IMR-90 (cell line): ENCODE measurements around the gene PLCG2. TPM values are rescaled to one million over a fixed set of nuclear protein-coding genes. Genes with fewer than 3 reads are reported as not detected.

ENCODE experiments used
- ATAC-seq: fragments of 200-7000 bp; cut with Tn5 transposase; 2 replicates; pipeline ENCODE4 v1.9.1; 2020; ENCODE audit warnings: low read depth, mild to moderate bottlenecking, moderate library complexity
- BruUV-seq: library from RNA; stranded (reverse); fragments of 400-500 nt; replicated peaks from 2 replicates; lab custom pipeline; 2021; lab: Mats Ljungman, UMichigan
- CTCF ChIA-PET: fragments of 300-600 bp; formaldehyde crosslinking; extraction: SDS; loops from one replicate; lab custom pipeline; 2021; ENCODE audit warnings: antibody characterized with exemption; lab: Yijun Ruan, JAX
- POLR2A ChIA-PET: fragments of 300-600 bp; sonication (Branson Sonifier 250); formaldehyde crosslinking; loops from one replicate; lab custom pipeline; 2022; ENCODE audit warnings: antibody characterized with exemption; ENCODE audit not compliant: unreplicated experiment; lab: Charles Lee
- DNase-seq: peaks from one replicate; pipeline ENCODE4 v3.0.0; 2013
- H2AFZ ChIP-seq: replicated peaks from 2 replicates; pipeline ENCODE3; 2013; ENCODE audit warnings: low read length, mild to moderate bottlenecking; ENCODE audit not compliant: poor library complexity
- H2AK5ac ChIP-seq: 2 replicates; pipeline ENCODE4 v1.6.1; 2013; ENCODE audit warnings: low read depth, low read length, inconsistent platforms
- H2AK9ac ChIP-seq: replicated peaks from 2 replicates; pipeline ENCODE3; 2013; ENCODE audit warnings: mild to moderate bottlenecking, low read depth, low read length, moderate library complexity; ENCODE audit not compliant: poor library complexity
- H2BK120ac ChIP-seq: 2 replicates; pipeline ENCODE4 v1.6.1; 2013; ENCODE audit warnings: low read depth, low read length, inconsistent platforms
- H2BK15ac ChIP-seq: 3 replicates; pipeline ENCODE4 v1.6.1; 2013; ENCODE audit warnings: low read depth, low read length, inconsistent platforms
- H2BK20ac ChIP-seq: 2 replicates; pipeline ENCODE4 v1.6.1; 2013; ENCODE audit warnings: low read depth, mild to moderate bottlenecking, inconsistent platforms, low read length, moderate library complexity
- H2BK5ac ChIP-seq: 2 replicates; pipeline ENCODE4 v1.6.1; 2013; ENCODE audit warnings: mild to moderate bottlenecking, low read depth, low read length, inconsistent platforms; ENCODE audit not compliant: poor library complexity, severe bottlenecking
- H3K14ac ChIP-seq: replicated peaks from 2 replicates; pipeline ENCODE4 v1.6.1; 2013; ENCODE audit warnings: low read depth, low read length, inconsistent platforms
- H3K18ac ChIP-seq: 2 replicates; pipeline ENCODE4 v1.6.1; 2013; ENCODE audit warnings: low read depth, low read length, control low read depth
- H3K23ac ChIP-seq: 2 replicates; pipeline ENCODE4 v1.6.1; 2013; ENCODE audit warnings: low read depth, low read length, inconsistent platforms
- H3K27ac ChIP-seq: 2 replicates; pipeline ENCODE4 v1.5.1; 2013; ENCODE audit warnings: mild to moderate bottlenecking, control low read depth, low read length; ENCODE audit not compliant: insufficient read depth
- H3K27me3 ChIP-seq: 2 replicates; pipeline ENCODE4 v1.6.1; 2013; ENCODE audit warnings: low read length; ENCODE audit not compliant: control insufficient read depth, insufficient read depth
- H3K36me3 ChIP-seq: 2 replicates; pipeline ENCODE4 v1.6.1; 2013; ENCODE audit warnings: low read length, mixed read lengths; ENCODE audit not compliant: control insufficient read depth, insufficient read depth
- H3K4ac ChIP-seq: 2 replicates; pipeline ENCODE4 v1.6.1; 2013; ENCODE audit warnings: low read depth, low read length, inconsistent platforms
- H3K4me1 ChIP-seq: 2 replicates; pipeline ENCODE4 v1.6.1; 2013; ENCODE audit warnings: low read length, mixed read lengths; ENCODE audit not compliant: control insufficient read depth, insufficient read depth
- H3K4me2 ChIP-seq: 2 replicates; pipeline ENCODE4 v1.6.1; 2013; ENCODE audit warnings: low read depth, mild to moderate bottlenecking, control low read depth, low read length, moderate library complexity
- H3K4me3 ChIP-seq: 2 replicates; pipeline ENCODE4 v1.5.1; 2013; ENCODE audit warnings: low read depth, mild to moderate bottlenecking, control low read depth, low read length, moderate library complexity; ENCODE audit not compliant: insufficient read depth
- H3K56ac ChIP-seq: 2 replicates; pipeline ENCODE4 v1.6.1; 2013; ENCODE audit warnings: low read length, inconsistent platforms; ENCODE audit not compliant: insufficient read depth; ENCODE audit errors: extremely low read depth
- H3K79me1 ChIP-seq, 2 experiments: 2 replicates each; pipeline ENCODE4 v1.6.1; 2013; ENCODE audit warnings: low read length in 2 of 2, inconsistent platforms in 1 of 2, low read depth in 1 of 2
- H3K9ac ChIP-seq: 2 replicates; pipeline ENCODE4 v1.6.1; 2013; ENCODE audit warnings: low read depth, low read length, control low read depth
- H3K9me1 ChIP-seq: 2 replicates; pipeline ENCODE4 v1.6.1; 2013; ENCODE audit warnings: low read length, inconsistent platforms; ENCODE audit not compliant: insufficient read depth
- H3K9me3 ChIP-seq: 2 replicates; pipeline ENCODE4 v1.6.1; 2013; ENCODE audit warnings: low read length; ENCODE audit not compliant: control insufficient read depth, insufficient read depth
- H4K20me1 ChIP-seq: 2 replicates; pipeline ENCODE4 v1.6.1; 2013; ENCODE audit warnings: low read length, inconsistent platforms; ENCODE audit not compliant: insufficient read depth
- H4K5ac ChIP-seq: 2 replicates; pipeline ENCODE4 v1.6.1; 2013; ENCODE audit warnings: mild to moderate bottlenecking, low read depth, low read length, control low read depth
- H4K8ac ChIP-seq, 2 experiments: 2 replicates each; pipeline ENCODE4 v1.6.1; 2013; ENCODE audit warnings: low read depth in 2 of 2, low read length in 2 of 2, control low read depth in 1 of 2, inconsistent platforms in 1 of 2
- H4K91ac ChIP-seq: 2 replicates; pipeline ENCODE4 v1.6.1; 2013; ENCODE audit warnings: low read depth, low read length, inconsistent platforms; ENCODE audit not compliant: insufficient read depth
- CEBPB ChIP-seq: IDR thresholded peaks from 2 replicates; pipeline ENCODE4 v1.6.1; 2012; ENCODE audit warnings: low read depth, low read length, improper control_type of control experiment
- CHD1 ChIP-seq: IDR thresholded peaks from 2 replicates; pipeline ENCODE4 v1.6.1; 2012; ENCODE audit warnings: low read depth, low read length, improper control_type of control experiment
- MAFK ChIP-seq: IDR thresholded peaks from 2 replicates; pipeline ENCODE4 v1.6.1; 2012; ENCODE audit warnings: low read depth, low read length, improper control_type of control experiment
- MAZ ChIP-seq: IDR thresholded peaks from 2 replicates; pipeline ENCODE4 v1.6.1; 2012; ENCODE audit warnings: low read depth, mild to moderate bottlenecking, low read length, improper control_type of control experiment, moderate library complexity, borderline replicate concordance
- POLR2A ChIP-seq: IDR thresholded peaks from 2 replicates; pipeline ENCODE4 v1.6.1; 2012; ENCODE audit warnings: mild to moderate bottlenecking, low read depth, low read length
- RAD21 ChIP-seq: IDR thresholded peaks from 2 replicates; pipeline ENCODE4 v1.6.1; 2012; ENCODE audit warnings: low read length, improper control_type of control experiment
- RCOR1 ChIP-seq: IDR thresholded peaks from 2 replicates; pipeline ENCODE4 v1.6.1; 2012; ENCODE audit warnings: mild to moderate bottlenecking, low read length, improper control_type of control experiment; ENCODE audit not compliant: insufficient replicate concordance
- SMC3 ChIP-seq: fragments of 150-350 bp; IDR thresholded peaks from 2 replicates; pipeline ENCODE4 v1.6.1; 2016; ENCODE audit warnings: low read depth, mild to moderate bottlenecking, antibody characterized with exemption, low read length, moderate library complexity
- WGBS, 2 experiments: methylation state at CpG; one replicate each; pipeline versions ENCODE4 v1.1.5 to v1.1.7; 2013; ENCODE audit warnings: missing lambda C conversion rate in 2 of 2; ENCODE audit not compliant: insufficient read length in 1 of 2; ENCODE audit errors: extremely low coverage in 2 of 2; 5-methylcytosine and 5-hydroxymethylcytosine counted together
- dilution Hi-C: fragments of 300-500 bp; cut with HindIII; formaldehyde crosslinking; loops from one replicate; pipeline ENCODE4 v1.14.3; 2018; ENCODE audit warnings: low sequenced_read_pairs; ENCODE audit not compliant: unreplicated experiment
- in situ Hi-C: fragments of 300-500 bp; cut with MboI; formaldehyde crosslinking; loops from 3 replicates; pipeline ENCODE4 v1.14.3; 2019; ENCODE audit warnings: low sequenced_read_pairs, inconsistent platforms, mixed read lengths
- intact Hi-C: fragments of 100-400 bp; cut with micrococcal nuclease; formaldehyde crosslinking; loops from 2 replicates; pipeline ENCODE4 v1.10.0; 2022
- polyA plus RNA-seq, 3 experiments: library from polyadenylated mRNA; depleted of rRNA; stranded (reverse); fragments of >200 nt; gene quantifications; 2 replicates each; pipeline ENCODE4 v1.2.3, GENCODE V29; 2012; ENCODE audit warnings: low replicate concordance in 1 of 3
- total RNA-seq: library from RNA; depleted of rRNA; stranded (reverse); fragments of >200 nt; gene quantifications from 2 replicates; pipeline ENCODE4 v1.2.3, GENCODE V29; 2012
- TF ChIP-seq, protein P1 (sequence below): fragments of 150-350 bp; IDR thresholded peaks from 2 replicates; pipeline ENCODE4 v1.6.1; 2016; ENCODE audit warnings: low read depth, mild to moderate bottlenecking, low read length, moderate library complexity, borderline replicate concordance
- TF ChIP-seq, protein P2 (sequence below): fragments of 150-350 bp; IDR thresholded peaks from 2 replicates; pipeline ENCODE4 v1.6.1; 2017; ENCODE audit warnings: mild to moderate bottlenecking, antibody characterized with exemption, low read length, low read depth

PLCG2 gene
- total and polyA plus RNA-seq, 2 of the 4 experiments (the other 2 are of a cell fraction), result 0.14 to 0.18 TPM

DNA sequence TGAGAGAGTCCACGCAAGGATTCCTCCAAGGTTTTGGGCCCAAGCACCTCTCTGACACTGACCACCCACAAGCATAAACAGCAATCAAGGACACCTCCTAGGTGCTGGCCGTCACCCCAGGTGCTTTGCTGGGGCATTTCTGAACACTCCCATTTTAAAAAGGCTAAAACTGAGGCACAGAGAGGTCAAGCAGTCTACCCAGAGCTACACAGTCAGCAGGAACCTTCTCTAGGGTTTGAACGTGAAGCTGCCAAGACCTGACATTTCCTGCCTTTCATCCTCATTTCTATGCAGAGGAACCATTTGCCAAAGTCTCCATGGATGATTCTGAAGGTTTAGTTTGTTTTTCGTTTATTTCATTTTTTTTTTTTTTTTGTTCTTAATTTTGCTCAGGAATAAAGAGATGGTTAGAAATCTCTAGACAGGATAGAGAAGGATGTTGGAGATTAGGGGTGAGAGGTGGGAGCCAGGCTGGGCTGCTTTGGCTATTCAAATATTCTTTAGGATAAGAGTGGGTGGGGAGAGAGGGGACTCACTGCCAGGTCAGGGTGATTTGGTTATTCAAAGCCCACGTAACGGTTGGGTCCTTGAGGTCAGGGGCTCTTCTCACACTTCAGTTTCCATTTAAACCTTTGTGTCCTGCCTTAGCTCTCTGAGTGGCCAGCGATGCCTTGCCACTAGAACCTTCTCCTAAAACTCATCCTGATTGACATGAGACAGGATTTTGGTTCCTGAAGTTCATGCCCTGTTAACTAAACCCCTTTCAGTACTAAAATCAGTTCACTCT, 6.2 kb downstream of the PLCG2 start:
- no peak overlapping the region for H3K4ac ChIP-seq
- no peak overlapping the region for H4K5ac ChIP-seq
- no peaks in the 10 kb centered on the region for H3K36me3 ChIP-seq
- no peak overlapping the region for H3K4me3 ChIP-seq
- no peak overlapping the region for H3K18ac ChIP-seq
- no peak overlapping the region for H3K4me2 ChIP-seq
- H3K9me1 ChIP-seq, result 0 out of 2 replicates have a peak, but pooled peaks cover 3% of the 10 kb centered on the region
- no peak overlapping the region for H3K9ac ChIP-seq
- H3K4me1 ChIP-seq, result no peaks in the 10 kb centered on the region
- no peak overlapping the region for H2AK5ac ChIP-seq
- DNase-seq (no peak), ATAC-seq (no peak)
- no peak overlapping the region for H2BK20ac ChIP-seq
- no TSS peak for BruUV-seq
- no peak overlapping the region for H3K14ac ChIP-seq
- no peak overlapping the region for H2BK120ac ChIP-seq
- H2BK15ac ChIP-seq, result no peak overlapping the region
- CTCF ChIA-PET, result no interaction called here
- TF ChIP-seq SMC3 (no peak), MAFK (no peak), RAD21 (no peak), CEBPB (no peak), RCOR1 (no peak), CHD1 (no peak), POLR2A (no peak), MAZ (no peak)
- TF ChIP-seq, protein P1, sequence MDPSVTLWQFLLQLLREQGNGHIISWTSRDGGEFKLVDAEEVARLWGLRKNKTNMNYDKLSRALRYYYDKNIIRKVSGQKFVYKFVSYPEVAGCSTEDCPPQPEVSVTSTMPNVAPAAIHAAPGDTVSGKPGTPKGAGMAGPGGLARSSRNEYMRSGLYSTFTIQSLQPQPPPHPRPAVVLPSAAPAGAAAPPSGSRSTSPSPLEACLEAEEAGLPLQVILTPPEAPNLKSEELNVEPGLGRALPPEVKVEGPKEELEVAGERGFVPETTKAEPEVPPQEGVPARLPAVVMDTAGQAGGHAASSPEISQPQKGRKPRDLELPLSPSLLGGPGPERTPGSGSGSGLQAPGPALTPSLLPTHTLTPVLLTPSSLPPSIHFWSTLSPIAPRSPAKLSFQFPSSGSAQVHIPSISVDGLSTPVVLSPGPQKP, result no peak
- TF ChIP-seq, protein P2, sequence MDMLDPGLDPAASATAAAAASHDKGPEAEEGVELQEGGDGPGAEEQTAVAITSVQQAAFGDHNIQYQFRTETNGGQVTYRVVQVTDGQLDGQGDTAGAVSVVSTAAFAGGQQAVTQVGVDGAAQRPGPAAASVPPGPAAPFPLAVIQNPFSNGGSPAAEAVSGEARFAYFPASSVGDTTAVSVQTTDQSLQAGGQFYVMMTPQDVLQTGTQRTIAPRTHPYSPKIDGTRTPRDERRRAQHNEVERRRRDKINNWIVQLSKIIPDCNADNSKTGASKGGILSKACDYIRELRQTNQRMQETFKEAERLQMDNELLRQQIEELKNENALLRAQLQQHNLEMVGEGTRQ, result no peak
- 67% methylated on average over 1 of the region's 7 CpGs; no CpG with 5 or more reads in 1 of the 2 experiments for WGBS, 2 experiments
- H2AK9ac ChIP-seq, result no peak overlapping the region
- H3K56ac ChIP-seq, result no peak overlapping the region
- H2AFZ ChIP-seq, result no peak overlapping the region
- H3K9me3 ChIP-seq, result no peaks in the 10 kb centered on the region
- H2BK5ac ChIP-seq, result no peak overlapping the region
- dilution Hi-C loops, result no loop called here
- peaks cover 35% of the 10 kb centered on the region for H3K27me3 ChIP-seq
- no peak overlapping the region for H4K91ac ChIP-seq
- H3K79me1 ChIP-seq, result no peaks in the 10 kb centered on the region
- H4K8ac ChIP-seq, result no peak overlapping the region
- POLR2A ChIA-PET, result no interaction called here
- intact Hi-C loops, result no loop called here
- H3K27ac ChIP-seq, result no peak overlapping the region
- H4K20me1 ChIP-seq, result no peaks in the 10 kb centered on the region
- in situ Hi-C loops, result no loop called here
- H3K23ac ChIP-seq, result no peak overlapping the region
